AG20443 (cell line): ENCODE results near the gene AGTPBP1.

Experiments used
- DNase-seq: peaks from one replicate; pipeline ENCODE4 v3.0.0; 2012; ENCODE audit warnings: low spot score, mixed read lengths

The AGTPBP1 gene

GRCh38 chr9:85717220-85717619 lies 24.5 kb downstream of the AGTPBP1 start:
- no peak for DNase-seq

- no peak for DNase-seq
These were observed 25.5 kb downstream of the AGTPBP1 start for GRCh38 chr9:85716031-85716877.

- no peak for DNase-seq
These were observed 26.2 kb downstream of the AGTPBP1 start for GRCh38 chr9:85715587-85715986.

GRCh38 chr9:85713897-85714296 lies 27.9 kb downstream of the AGTPBP1 start:
- DNase-seq = no peak

- DNase-seq = no peak
These were observed 37.0 kb downstream of the AGTPBP1 start for GRCh38 chr9:85704744-85705143.

GRCh38 chr9:85703398-85703797 lies 38.4 kb downstream of the AGTPBP1 start:
- no peak for DNase-seq

GRCh38 chr9:85702726-85703289 lies 38.9 kb downstream of the AGTPBP1 start:
- DNase-seq = no peak

GRCh38 chr9:85702191-85702590 lies 39.6 kb downstream of the AGTPBP1 start:
- DNase-seq = no peak

- DNase-seq = no peak
These were observed 41.4 kb downstream of the AGTPBP1 start for GRCh38 chr9:85700330-85700729.

GRCh38 chr9:85688361-85688760 lies 53.4 kb downstream of the AGTPBP1 start:
- no peak for DNase-seq

GRCh38 chr9:85685081-85685480 lies 56.7 kb downstream of the AGTPBP1 start:
- no peak for DNase-seq

GRCh38 chr9:85676790-85677189 lies 65.0 kb downstream of the AGTPBP1 start:
- no peak for DNase-seq

GRCh38 chr9:85667374-85667773 lies 74.4 kb downstream of the AGTPBP1 start:
- no peak for DNase-seq

GRCh38 chr9:85666086-85666485 lies 75.7 kb downstream of the AGTPBP1 start:
- DNase-seq = no peak

GRCh38 chr9:85662573-85662972 lies 79.2 kb downstream of the AGTPBP1 start:
- DNase-seq = no peak

- no peak for DNase-seq
These were observed 83.0 kb downstream of the AGTPBP1 start for GRCh38 chr9:85658716-85659115.

- no peak for DNase-seq
These were observed 88.6 kb downstream of the AGTPBP1 start for GRCh38 chr9:85653153-85653552.

- no peak for DNase-seq
These were observed 94.2 kb downstream of the AGTPBP1 start for GRCh38 chr9:85647571-85647970.

GRCh38 chr9:85645909-85646627 lies 95.7 kb downstream of the AGTPBP1 start:
- no peak for DNase-seq

- no peak for DNase-seq
These were observed 101.3 kb downstream of the AGTPBP1 start for GRCh38 chr9:85640425-85640824.

GRCh38 chr9:85639675-85640186 lies 102.0 kb downstream of the AGTPBP1 start:
- DNase-seq = no peak

- DNase-seq = no peak
These were observed 109.9 kb downstream of the AGTPBP1 start for GRCh38 chr9:85631809-85632208.

- DNase-seq = no peak
These were observed 111.1 kb downstream of the AGTPBP1 start for GRCh38 chr9:85630676-85631075.
